ENCODE results near the gene MTNR1A. TPM values are rescaled to one million over a fixed set of nuclear protein-coding genes. Genes with fewer than 3 reads are reported as not detected.

The MTNR1A gene
- total and polyA plus RNA-seq, 2 donors (not counting 1 experiment from before 2014, with no cell fraction given) = not detected

- Histone ChIP-seq H3K27me3 (replicated peaks in 1 of 4; ENCODE audit: control extremely low read depth in 1 of 4, control insufficient read depth in 3 of 4, insufficient read depth in 4 of 4, low read length in 3 of 4) (no peaks in the 10 kb centered on the region), H3K4me3 (ENCODE audit: control extremely low read depth in 1 of 5, extremely low read depth in 1 of 5, insufficient read depth in 1 of 5, low read depth in 2 of 5, low read length in 4 of 5) (no peak overlapping the region), H3K4me1 (ENCODE audit: control insufficient read depth in 2 of 2, insufficient read depth in 2 of 2, low read length in 2 of 2) (no peaks in the 10 kb centered on the region), H3K36me3 (replicated peaks in 1 of 2; ENCODE audit: control extremely low read depth in 1 of 2, control insufficient read depth in 1 of 2, extremely low read depth in 1 of 2, insufficient read depth in 2 of 2, low read length in 1 of 2) (no peaks in the 10 kb centered on the region), H3K27ac (ENCODE audit: low read length in 2 of 2) (no peak overlapping the region), H3K79me2 (ENCODE audit: control insufficient read depth, insufficient read depth, low read length) (no peaks in the 10 kb centered on the region), H3K4me2 (replicated peaks; ENCODE audit: low read depth, low read length, poor library complexity, severe bottlenecking) (no peak overlapping the region), H3K9me3 (ENCODE audit: control extremely low read depth in 1 of 3, control insufficient read depth in 2 of 3, insufficient read depth in 1 of 3, low read length in 2 of 3) (no peaks in the 10 kb centered on the region), H2AFZ (ENCODE audit: insufficient read depth, low read depth, low read length, poor library complexity, severe bottlenecking) (no peak overlapping the region), H4K20me1 (ENCODE audit: control insufficient read depth, insufficient read depth, low read length, poor library complexity, severe bottlenecking) (no peaks in the 10 kb centered on the region), H3K9ac (ENCODE audit: low read length) (no peak overlapping the region)
- ATAC-seq (ENCODE audit: low read depth) (no peak), DNase-seq (no peak)
- CTCF ChIA-PET = no interaction called here
- no peak overlapping the region for H3K27ac Mint-ChIP-seq
- TF ChIP-seq EZH2 (IDR thresholded peaks at IDR 0.05; ENCODE audit: borderline replicate concordance, insufficient read depth, low read depth, low read length, poor library complexity, severe bottlenecking) = no peak
- no peak for TF ChIP-seq CTCF (IDR thresholded peaks at IDR 0.05)
- no peaks in the 10 kb centered on the region for H3K4me1 Mint-ChIP-seq
- H3K9me3 Mint-ChIP-seq (ENCODE audit: insufficient read depth) = no peaks in the 10 kb centered on the region
- POLR2A ChIA-PET = no interaction called here
- 87% methylated on average over 4 of the region's 11 CpGs for WGBS (ENCODE audit: insufficient coverage)
- intact Hi-C loops (cut with micrococcal nuclease) = no loop called here
- H3K27me3 Mint-ChIP-seq = no peaks in the 10 kb centered on the region
- no peak overlapping the region for H3K4me3 Mint-ChIP-seq
Measured at GRCh38 chr4:186563761-186564160, 8.4 kb upstream of the MTNR1A start.

- Histone ChIP-seq H2AFZ (ENCODE audit: insufficient read depth, low read depth, low read length, poor library complexity, severe bottlenecking) (no peak overlapping the region), H3K9ac (ENCODE audit: low read length) (no peak overlapping the region), H4K20me1 (ENCODE audit: control insufficient read depth, insufficient read depth, low read length, poor library complexity, severe bottlenecking) (no peaks in the 10 kb centered on the region), H3K36me3 (replicated peaks in 1 of 2; ENCODE audit: control extremely low read depth in 1 of 2, control insufficient read depth in 1 of 2, extremely low read depth in 1 of 2, insufficient read depth in 2 of 2, low read length in 1 of 2) (no peaks in the 10 kb centered on the region), H3K27ac (ENCODE audit: low read length in 2 of 2) (no peak overlapping the region), H3K4me3 (ENCODE audit: control extremely low read depth in 1 of 5, extremely low read depth in 1 of 5, insufficient read depth in 1 of 5, low read depth in 2 of 5, low read length in 4 of 5) (no peak overlapping the region), H3K4me1 (ENCODE audit: control insufficient read depth in 2 of 2, insufficient read depth in 2 of 2, low read length in 2 of 2) (no peaks in the 10 kb centered on the region), H3K79me2 (ENCODE audit: control insufficient read depth, insufficient read depth, low read length) (no peaks in the 10 kb centered on the region), H3K27me3 (replicated peaks in 1 of 4; ENCODE audit: control extremely low read depth in 1 of 4, control insufficient read depth in 3 of 4, insufficient read depth in 4 of 4, low read length in 3 of 4) (no peaks in the 10 kb centered on the region), H3K4me2 (replicated peaks; ENCODE audit: low read depth, low read length, poor library complexity, severe bottlenecking) (no peak overlapping the region), H3K9me3 (ENCODE audit: control extremely low read depth in 1 of 3, control insufficient read depth in 2 of 3, insufficient read depth in 1 of 3, low read length in 2 of 3) (no peaks in the 10 kb centered on the region)
- no CpG with 5 or more reads among the region's 1 CpG for WGBS (ENCODE audit: insufficient coverage)
- TF ChIP-seq CTCF (IDR thresholded peaks at IDR 0.05) (no peak), EZH2 (IDR thresholded peaks at IDR 0.05; ENCODE audit: borderline replicate concordance, insufficient read depth, low read depth, low read length, poor library complexity, severe bottlenecking) (no peak)
- no peak overlapping the region for H3K4me3 Mint-ChIP-seq
- POLR2A ChIA-PET = no interaction called here
- intact Hi-C loops (cut with micrococcal nuclease) = no loop called here
- CTCF ChIA-PET = no interaction called here
- H3K27me3 Mint-ChIP-seq = no peaks in the 10 kb centered on the region
- H3K9me3 Mint-ChIP-seq (ENCODE audit: insufficient read depth) = no peaks in the 10 kb centered on the region
- ATAC-seq (ENCODE audit: low read depth) = no peak
- DNase-seq = no peak
- H3K27ac Mint-ChIP-seq = no peak overlapping the region
- H3K4me1 Mint-ChIP-seq = no peaks in the 10 kb centered on the region
Measured at GRCh38 chr4:186561748-186562147, 6.4 kb upstream of the MTNR1A start.
